Stimulated activated CD4-positive, alpha-beta T cell treated with anti-CD3 and anti-CD28 coated beads, Interleukin-12 subunit alpha, Interleukin-12 subunit beta, amount 100 ng/mL, for 24 hours (primary cell): ENCODE results near the gene SPRED1.

Experiments used
- DNase-seq, 2 experiments: peaks; one replicate each; pipeline ENCODE4 v3.0.0-alpha.2; 2020; ENCODE audit warnings: low read depth in 2 of 2

Gene SPRED1

DNA sequence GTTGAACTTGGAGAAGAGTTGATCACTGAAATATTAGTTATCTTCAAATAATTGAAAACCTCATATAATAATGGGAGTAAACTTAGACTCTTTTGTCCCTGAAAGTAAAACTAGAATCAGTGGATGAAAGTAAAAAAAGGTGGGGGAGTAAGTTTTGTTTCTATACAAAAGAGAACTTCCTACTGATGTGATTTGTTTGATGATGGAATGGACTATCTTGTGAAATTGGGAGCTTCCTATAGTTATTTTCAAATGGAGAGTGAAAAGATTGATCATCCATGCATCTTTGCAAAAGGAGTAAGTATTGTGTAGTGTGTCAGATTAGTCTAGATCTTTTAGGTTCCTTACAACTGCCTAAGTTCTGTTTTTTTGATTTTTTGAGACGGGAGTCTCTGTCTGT lies 28.4 kb downstream of the SPRED1 start:
- DNase-seq: no peak

DNA sequence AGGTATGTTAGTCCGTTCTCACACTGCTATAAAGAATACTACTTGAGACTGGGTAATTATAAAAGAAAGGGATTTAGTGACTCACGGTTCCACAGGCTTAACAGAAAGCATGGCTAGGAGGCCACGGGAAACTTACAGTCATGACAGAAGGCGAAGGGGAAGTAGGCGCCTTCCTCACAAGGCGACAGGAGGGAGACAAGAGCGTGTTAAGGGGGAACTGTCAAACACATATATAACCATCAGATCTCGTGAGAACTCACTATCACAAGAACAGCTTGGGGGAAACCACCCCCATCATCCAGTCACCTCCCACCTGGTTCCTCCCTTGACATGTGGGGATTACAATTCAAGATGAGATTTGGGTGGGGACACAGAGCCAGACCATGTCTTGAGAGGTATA lies 30.4 kb downstream of the SPRED1 start:
- DNase-seq: no peak

DNA sequence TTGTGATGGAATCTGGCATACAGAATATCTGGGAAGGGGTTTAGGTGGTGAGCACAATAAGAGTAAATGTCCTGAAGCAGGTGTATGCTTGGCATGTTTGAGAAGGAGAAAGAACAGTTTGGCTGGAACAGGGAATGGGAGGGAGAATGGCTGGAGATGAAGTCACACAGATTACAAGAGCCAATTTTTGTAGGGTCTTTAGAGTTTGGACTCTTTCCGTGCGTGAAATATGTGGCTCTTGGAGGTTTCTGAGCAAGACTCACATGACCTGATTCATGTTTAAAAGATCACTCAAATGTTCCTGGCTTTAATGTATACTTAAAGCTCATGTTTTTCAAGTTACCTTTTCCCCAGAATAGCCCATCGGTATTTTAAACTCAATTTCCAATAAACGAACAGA lies 32.8 kb downstream of the SPRED1 start:
- DNase-seq: no peak

DNA sequence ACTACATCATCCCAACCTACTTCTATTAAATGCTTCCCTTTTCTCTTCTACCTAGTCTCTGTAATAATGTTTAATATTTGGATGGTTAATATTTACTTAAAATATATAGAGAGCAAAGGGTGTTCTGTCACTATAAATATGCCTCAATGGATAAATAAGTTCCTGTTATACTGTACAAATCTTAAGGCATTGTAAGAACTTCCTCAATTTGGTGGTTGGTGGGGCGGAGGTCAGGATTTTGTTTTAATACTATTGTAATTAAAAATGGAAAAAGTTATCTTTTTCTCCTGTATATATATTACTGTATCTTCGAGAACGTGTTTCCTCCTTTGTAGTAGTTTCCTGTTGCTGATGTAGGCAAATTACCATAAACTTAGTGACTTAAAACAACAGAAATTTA lies 41.5 kb downstream of the SPRED1 start:
- no peak for DNase-seq

DNA sequence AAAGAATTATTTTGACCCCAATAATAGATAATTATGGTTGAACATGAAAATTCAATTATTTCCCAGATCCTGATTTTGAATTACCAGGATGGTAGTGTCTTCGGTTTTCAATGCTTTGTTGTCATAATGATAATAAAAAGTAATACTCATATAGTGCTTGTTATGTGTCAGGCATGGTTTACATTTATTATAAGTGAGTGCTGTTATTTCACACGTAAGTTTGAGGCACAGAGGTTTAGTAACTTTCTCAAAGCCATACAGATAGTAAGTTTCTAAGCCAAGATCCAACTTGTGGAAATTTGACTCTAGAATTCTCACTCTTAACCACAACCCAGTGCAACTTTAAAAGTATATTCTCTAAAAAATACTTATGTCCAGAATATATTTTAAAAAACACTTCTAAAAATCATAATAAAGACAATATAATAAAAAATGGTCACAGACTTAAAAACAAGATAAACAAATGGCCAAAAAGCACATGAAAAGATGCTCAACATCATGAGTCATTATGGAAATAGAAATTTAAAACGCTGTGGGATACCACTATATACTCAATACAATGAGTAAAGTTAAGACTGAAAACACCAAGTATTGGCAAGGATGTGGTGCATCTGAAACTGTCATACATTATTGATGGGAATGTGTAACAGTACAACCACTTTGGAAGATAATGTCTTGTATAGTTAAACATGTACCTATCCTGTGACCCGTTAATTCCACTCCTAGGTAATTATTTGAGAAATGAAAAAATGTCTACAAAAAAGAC lies 45.2 kb downstream of the SPRED1 start:
- DNase-seq: no peak

DNA sequence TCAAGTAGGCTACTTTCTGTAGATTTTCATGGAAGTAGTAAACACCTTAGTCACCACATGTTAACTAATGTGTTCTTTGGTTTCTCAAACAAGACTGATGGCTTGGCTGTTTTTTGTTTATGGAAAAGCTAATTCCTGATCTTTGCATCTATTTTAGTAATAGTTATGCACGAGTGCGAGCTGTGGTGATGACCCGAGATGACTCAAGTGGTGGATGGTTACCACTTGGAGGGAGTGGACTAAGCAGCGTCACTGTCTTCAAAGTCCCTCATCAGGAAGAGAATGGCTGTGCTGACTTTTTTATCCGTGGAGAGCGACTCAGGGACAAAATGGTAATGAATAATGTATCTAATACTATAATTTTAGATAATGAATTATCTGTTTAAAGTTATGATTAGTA lies 46.6 kb downstream of the SPRED1 start:
- no peak for DNase-seq

DNA sequence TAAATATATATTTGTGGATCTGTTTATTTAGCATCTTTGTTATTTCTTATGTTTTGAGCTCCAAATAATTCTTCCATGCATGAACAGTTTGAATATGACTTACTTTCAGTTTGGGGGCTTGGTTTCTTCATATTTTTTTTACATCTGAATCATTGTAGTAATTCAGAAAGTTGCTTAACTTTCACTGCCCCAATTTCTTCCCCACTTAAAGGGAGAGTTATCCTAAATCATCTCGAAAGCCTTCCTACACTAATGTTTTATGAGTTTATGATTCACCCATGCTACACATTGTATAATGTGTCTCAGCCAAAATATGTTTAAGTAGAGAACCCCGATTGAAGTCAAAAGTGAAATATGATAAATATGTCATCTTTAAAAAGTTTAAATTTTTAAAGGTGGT lies 47.8 kb downstream of the SPRED1 start:
- DNase-seq: no peak

DNA sequence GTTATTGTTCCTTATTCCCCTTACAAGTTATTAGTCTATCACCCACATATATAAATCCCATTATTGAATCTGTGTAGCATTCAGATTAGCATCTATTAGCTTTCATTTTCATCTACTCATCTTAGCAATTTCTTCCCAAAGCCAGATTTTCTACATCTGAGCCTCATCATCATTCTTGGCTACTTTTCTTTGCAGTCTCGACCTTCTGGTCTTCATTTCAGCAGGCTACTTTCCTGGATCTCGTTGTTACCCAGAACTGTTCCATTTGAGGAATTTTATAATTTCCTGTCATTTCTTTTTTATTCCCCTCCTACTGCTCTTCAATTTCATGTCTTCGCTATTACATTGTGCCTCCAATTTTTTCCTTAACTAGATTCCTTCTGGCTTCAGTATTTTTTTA lies 51.8 kb downstream of the SPRED1 start:
- no peak for DNase-seq

DNA sequence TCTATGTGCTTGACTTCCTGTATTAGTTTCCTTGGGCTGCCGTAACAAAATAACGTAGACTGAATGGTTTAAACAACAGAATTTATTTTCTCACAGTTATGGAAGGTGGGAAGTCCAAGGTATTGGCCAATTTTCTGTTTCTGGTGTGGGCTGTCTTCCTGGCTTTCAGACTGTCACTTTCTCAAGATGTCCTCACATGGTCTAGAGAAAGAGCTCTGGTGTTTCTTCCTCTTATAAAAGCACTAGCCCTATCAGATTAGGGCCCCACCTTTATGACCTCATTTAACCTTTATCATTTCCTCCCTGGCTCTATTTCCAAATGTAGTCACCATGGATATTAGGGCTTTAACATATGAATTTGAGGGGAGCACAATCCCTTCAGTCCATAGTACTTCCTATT lies 54.6 kb downstream of the SPRED1 start:
- DNase-seq: no peak

DNA sequence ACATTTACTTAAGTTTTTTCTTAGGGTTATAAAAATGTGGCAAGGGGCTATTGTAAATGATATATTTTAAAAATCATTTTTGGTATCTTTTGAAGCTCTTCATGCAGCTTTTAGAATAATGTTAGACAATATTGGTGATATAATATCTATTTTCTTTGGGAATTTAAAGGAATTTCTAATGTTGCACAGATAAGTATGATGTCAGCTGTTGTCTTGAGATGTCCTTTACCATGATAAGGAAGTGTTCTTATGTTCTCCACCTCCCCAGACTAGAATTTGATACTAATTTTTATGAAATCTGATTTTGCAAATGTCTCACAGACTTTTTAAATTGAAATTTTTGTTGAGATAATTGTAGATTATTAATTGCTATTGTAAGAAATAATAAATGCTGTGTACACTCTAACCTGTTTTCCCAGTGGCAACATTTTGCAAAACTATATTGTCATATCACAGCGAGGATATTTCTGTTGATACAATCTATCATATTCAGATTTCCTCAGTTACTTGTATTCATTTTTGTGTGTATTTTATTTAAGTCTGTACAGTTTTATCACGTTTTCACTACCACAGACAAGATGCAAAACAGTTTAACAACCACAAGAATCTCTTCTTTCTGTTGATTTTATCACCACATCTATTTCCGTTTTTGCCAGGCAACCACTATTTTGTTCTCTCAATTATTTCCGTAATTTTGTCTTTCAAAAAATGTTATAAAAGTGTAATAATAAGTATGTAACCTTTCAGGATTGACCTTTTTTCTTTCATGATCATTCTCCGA lies 55.4 kb downstream of the SPRED1 start:
- no peak for DNase-seq

DNA sequence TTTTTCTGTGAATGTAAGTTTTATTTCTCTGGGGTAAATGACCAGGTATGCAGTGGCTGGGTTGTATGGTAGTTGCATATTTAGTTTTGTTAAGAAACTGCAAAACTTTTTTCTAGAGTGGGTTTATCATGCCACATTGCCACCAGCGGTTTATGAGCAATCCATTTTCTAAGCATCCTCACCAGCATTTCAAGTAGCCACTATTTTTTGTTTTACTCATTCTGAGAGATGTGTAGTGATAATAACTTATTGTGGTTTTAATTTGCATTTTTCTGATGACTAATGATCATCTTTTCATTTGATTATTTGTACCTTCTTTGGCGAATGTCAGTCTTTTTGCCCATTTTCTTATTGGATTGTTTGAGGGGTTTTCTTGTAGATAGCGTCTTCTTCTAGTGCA lies 56.2 kb downstream of the SPRED1 start:
- DNase-seq: no peak

DNA sequence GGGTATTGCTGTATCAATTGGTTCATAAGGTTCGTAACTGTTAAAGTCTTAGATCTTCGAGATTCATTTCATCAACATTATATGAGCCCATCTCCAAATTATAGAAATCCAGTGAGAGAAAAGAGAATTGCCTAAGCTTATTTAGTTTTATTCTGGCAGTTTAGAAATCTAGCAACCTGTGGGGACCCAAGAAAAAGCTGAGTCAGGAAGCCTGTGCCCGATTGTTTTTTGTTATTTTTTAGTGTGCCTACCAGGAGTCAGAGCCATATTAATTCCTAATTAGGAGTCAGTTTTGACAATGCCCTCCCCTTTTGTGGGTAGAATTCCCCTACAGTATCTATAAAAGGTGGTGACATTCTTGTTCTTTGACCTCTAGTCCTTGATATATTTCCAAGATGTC lies 59.6 kb downstream of the SPRED1 start:
- no peak for DNase-seq

DNA sequence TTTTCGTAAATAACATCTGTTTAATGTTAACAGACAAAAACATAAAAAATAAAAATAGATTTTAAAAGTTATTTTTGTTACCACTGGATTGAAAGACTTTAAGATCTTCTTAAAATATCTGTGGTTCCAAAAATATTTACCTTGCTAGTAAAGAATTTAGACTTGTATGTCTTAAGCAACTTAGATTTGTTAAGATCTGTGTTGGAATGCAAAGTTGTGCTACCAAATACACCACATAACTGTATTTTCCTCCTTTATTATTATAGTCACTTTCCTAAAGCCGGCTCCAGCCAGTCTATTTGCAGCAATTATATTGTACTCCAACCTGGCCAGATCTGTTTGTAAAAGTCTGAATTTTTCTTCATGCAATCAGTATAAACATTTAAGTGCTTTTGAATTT lies 63.7 kb downstream of the SPRED1 start:
- no peak for DNase-seq

DNA sequence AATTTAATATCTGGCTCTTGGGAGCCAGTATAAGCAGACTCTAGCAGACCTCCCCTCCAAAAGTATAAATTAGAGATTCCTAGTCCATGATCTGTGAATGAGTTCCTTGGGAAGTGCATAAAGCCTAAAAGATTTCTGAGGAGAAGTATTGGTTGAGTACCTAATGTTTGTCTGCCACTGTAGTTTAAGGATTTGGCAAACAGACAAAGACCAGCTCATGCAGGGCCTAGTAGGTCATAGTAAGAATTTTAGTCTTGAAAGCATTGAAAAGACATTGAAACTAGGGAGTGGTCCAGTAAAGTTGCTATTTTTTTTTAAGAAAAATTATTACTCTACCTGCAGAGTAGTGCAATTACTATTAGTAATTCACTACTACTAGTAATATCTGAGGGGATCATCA lies 67.5 kb downstream of the SPRED1 start:
- no peak for DNase-seq

DNA sequence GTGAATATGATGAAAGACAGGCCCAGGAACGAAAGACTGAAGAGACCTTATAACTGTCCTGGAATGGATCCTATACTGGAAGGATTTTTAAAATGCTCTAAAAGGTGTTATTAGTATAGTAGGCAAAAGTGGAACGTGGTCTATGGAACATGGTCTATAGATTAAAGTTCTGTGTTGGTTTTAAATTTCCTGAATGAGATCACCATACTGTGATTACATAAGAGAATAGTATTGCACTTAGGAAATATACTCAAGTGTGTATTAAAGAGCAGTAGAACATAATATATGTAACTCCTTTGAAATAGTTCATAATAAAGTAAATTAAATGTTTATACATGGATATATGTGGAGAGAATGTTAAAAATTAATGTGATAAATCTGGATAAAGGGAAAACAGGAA lies 68.2 kb downstream of the SPRED1 start:
- DNase-seq: no peak

DNA sequence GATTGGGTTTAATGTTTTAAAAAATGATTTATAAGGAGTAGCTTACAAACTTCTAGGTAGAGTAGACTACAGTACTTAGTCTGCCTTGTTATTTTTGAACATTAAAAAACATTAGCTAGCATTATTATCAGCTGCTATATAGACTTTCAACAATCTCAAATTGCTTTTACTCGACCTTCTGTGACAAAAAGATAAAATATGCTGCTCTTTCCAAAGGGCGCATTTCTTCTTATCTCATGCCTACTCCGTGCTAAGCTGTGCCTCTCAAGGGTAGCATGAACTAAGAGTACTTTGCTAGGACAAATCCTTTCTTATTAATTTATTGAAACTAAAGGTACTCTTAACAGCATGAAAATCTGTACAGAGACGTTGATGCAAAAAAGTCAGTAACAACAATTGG lies 71.3 kb downstream of the SPRED1 start:
- DNase-seq: no peak

DNA sequence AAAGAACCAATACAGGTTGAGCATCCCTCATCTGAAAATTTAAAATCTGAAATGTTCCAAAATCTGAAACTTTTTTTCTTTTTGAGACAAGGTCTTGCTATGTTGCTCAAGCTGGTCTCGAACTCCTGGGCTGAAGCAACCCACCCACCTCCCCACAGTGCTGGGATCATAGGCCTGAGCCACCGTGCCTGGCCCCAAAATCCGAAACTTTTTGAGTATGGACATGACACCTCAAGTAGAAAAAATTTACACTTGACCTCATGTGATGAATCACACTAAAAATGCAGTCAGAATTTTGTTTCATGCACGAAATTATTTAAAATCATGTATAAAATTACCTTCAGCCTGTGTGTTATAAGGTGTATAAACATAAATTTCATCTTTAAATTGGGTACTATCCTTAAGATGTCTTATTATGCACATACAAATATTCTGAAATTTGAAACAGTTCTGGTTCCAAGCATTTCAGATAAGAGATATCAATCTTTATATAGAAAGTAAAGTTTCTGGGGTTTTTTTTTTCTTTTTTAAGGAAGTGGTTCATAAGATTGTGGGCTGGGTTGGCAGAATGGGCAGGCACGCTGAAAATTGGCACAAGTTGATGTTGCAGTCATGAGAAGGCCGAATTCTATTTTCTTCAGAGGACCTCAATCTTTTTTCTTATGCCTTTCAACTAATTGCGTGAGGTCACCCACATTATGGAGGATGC lies 72.5 kb downstream of the SPRED1 start:
- no peak for DNase-seq

DNA sequence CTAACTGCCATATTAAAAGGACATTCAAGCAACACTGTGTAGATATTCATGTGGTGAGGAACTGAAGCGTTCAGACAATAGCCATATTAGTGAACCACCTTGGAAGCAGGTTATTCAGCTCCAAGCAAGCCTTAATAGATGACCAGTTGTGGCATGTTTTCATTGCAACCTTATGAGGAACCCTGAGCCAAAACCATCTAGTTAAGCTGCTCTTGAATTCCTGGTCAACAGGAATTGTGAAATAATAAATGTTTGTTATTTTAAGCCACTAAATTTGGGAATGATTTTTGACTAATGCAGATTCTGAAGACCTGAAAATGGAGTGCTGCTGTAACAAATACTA lies 73.0 kb downstream of the SPRED1 start:
- DNase-seq: no peak

DNA sequence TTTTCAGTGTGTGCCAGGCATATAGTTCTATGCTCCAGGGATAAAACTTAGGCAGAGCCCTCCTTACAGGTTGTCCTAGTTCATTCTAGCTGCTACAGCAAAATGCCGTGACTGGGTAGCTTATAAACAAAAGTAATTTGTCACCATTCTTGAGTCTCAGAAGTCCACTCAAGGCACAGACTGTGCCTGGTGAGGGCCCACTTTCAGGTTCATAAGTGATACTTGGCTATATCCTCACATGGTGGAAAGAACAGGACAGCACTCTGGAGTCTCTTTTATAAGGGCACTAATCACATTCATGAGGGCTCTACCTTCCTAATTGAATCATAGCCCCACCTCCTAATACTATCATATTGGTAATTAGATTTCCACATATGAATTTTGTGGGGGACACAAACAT lies 80.1 kb downstream of the SPRED1 start:
- DNase-seq: no peak

DNA sequence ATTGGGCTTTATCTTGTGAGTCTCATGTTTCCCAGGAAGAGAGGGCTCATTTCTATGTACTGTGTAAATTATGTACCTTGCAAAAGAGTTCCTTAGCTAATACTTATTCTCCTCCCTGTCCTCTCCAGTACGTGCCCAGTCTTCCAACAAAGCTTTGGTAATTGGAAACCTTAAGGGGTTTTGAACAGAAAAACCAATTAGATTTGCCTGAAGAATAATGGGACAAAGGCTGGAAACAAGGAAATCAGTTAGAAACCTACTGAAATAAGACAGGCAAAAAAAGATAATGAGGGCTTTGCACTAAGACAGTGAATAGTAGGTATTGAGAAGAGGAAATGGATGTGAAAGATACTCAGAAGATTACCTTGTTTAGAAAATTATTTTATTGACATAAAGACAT lies 82.5 kb downstream of the SPRED1 start:
- no peak for DNase-seq

DNA sequence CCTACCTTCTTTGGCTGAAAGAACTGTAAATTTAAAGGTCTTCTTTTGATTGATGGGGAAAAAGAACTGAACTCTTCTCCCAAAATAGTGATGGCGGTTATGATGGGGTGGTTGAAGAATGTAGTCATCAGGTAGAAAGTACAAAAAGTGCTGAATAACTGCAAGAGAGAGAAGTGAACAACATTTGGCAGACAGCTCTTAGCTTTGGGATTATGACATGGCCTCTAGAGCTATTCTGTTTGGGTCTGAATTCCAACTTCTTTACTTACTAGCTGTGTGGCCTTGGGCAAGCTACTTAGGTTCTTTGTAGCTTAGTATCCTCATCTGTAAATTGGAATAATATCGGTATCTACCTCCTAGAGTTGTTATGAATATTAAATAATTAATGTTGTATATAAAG lies 91.7 kb downstream of the SPRED1 start:
- DNase-seq: no peak

DNA sequence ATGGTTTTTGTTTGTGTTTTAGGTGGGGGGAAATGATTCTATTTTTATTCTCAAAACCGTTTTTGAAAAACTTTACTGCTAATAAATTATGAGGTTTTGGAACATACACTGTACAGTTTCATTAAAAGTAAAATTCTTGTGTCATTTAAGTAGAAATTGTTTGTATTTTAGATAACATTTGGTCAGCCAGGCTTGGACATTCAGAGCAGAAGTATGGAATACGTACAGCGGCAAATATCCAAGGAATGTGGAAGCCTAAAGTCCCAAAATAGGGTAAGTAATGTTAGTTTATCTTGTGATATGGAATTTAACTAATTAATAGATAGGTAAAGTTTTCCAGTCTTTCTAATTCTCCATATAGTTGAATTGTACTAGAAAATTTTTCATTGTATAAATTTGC lies 96.6 kb downstream of the SPRED1 start:
- DNase-seq: no peak

DNA sequence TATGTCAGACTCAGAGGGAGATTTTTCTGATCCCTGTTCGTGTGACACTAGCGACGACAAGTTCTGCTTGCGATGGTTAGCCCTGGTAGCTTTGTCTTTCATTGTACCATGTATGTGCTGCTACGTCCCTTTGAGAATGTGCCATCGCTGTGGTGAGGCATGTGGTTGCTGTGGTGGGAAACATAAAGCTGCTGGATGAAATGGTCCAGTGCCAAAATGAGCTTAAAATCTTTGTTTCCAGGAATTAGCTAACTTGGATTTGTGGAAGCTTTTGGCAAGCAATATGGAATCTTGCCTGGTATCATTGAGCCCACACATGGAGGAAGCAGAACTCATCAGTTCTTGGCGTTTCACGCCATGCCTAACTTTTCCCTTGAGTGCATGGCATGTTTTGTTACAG lies 98.8 kb downstream of the SPRED1 start:
- no peak for DNase-seq
